Measurements from ENCODE around the gene PLBD2.

Gene PLBD2

DNA sequence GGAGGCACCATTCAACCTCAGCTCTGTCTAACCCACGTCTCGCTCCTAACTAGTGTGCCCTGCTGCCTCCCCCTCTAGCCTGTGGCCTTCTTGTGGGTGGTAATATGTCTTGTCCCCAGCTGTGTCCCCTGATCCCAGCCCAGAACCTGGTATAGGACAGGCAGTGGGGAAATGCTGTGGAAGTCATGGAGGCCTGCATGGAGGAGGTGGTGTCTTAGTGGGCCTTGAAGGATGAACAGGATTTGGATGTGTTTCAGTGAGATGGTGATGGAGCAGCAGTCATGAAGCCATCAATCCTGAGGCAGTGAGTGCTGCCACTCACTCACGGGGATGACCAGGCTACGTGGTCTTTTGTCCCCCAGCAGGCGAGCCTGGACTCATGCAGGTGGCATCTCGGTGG lies 13.4 kb downstream of the PLBD2 start:
- DNase-seq = no peak

DNA sequence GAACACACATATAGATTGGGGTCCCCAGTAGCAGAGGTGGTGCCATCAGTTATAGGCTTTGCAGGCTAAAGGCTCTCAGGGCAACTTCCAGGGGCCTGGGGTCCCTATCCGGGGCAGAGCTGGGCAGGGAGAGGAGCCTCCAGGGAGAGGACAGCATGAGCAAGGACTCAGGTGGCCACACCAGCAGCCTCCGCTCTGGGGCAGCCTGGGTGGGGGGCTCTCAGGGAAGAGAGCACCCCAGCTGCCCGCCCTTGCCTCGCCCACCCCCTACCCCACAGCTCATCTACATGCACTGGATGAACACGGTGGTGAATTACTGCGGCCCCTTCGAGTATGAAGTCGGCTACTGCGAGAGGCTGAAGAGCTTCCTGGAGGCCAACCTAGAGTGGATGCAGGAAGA lies 14.0 kb downstream of the PLBD2 start:
- no peak for DNase-seq

DNA sequence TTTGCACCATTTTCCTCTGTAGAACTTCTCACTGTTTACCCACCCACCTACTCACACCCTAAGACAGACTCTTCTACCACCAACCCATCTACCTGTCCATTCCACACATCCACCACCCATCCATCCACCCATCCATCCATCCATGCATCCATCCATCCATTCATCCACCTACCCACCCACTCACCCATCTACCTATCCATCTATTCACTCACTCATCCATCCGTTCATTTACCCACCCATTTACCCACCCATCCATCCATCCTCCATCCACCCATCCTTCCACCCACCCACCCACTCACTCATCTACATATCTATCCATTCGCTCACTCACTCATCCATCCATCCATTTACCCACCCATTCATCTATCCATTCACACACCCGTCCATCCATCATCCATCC lies 15.1 kb downstream of the PLBD2 start:
- DNase-seq = no peak

DNA sequence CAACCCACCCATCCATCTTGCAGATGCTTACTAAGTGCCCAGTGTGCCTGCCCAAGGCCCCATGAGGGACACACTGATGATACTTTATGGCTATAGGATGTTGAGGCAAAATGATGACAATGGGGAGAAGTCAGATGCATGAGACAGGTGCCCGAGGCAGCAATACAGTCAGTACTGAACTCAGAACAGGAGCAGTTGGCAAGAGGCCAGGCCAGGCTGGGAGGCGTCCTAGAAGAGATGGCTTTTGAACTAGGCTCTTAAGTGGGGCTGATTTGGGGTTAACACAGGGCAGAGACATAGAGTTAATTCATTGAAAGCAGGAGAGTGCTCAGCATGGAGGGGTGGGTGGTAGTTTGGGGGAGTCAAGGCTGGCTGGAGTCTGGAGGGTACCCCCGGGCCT lies 15.6 kb downstream of the PLBD2 start:
- DNase-seq = no peak

DNA sequence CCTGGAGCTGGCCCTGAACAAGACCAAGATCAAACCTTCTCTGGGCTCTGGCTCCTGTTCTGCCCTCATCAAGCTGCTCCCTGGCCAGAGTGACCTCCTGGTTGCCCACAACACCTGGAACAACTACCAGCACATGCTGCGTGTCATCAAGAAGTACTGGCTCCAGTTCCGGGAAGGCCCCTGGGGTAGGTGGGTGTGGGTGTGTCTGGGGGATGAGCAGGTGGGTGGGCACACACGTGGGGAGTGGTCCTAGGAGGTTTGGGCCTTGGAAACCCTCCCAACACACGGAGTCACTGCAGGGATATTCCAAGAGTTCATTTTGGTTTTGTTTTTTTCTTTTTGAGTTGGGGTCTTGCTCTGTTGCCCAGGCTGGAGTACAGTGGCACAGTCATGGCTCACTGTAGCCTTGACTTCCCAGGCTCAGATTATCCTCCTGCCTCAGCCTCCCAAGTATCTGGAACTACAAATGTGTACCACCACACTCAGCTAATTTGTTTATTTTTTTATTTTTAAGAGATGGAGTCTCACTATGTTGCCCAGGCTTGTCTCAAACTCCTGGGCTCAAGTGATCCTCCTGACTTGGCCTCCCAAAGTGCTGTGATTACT lies 16.5 kb downstream of the PLBD2 start:
- no peak for DNase-seq

DNA sequence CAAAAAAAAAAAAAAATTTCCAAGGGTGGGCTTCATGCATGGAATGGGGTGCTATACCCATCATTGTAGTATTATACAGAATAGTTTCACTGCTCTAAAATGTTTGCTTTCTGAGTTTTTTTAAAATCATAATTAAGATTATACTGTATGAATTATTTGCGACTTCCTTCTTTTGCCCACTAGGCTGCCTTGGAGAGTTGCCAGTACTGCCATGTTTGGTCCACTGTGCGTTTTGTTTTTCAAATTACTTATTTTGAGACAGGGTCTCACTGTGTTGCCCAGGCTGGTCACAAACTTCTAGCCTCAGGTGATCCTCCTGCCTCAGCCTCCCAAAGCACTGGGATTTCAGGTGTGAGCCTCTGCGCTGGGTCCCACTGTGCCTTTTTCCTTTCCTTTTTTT lies 19.9 kb downstream of the PLBD2 start:
- no peak for DNase-seq

DNA sequence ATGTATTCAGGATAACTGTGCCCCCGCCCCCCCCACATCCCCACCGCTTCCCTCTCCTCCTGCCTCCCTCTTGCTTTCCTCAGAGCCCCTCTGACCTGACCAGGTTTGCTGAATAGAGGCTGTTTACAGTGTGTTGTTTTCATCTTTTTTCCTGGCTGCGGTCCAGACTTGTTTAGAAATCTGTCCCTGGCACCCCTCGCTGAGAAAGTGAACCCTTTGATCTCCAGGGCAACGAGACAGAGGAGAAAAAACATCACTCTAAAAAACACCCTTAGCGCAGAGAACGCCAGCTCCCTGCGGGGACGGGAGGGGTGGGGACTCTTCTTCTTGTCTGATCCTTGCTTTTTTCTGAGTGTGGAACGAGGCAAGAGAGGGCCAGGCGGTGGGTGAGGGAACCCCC lies 22.8 kb downstream of the PLBD2 start:
- DNase-seq = no peak

DNA sequence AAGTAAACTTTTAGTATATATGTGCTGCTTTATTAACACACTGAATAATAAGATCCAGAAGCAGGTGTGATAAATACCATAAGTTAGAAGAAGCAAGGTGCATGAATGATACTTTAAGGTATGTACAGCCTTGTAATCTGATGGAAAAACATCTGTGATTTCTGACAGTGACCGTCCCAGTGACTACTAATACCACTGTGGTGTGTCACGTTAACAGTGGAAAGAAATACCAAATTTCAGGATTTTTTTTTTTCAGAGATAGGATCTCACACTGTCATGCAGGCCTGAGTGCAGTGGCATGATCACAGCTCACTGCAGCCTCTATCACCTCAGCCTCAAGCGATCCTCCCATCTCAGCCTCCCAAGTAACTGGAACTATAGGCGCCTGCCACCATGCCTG lies 23.8 kb downstream of the PLBD2 start:
- no peak for DNase-seq

DNA sequence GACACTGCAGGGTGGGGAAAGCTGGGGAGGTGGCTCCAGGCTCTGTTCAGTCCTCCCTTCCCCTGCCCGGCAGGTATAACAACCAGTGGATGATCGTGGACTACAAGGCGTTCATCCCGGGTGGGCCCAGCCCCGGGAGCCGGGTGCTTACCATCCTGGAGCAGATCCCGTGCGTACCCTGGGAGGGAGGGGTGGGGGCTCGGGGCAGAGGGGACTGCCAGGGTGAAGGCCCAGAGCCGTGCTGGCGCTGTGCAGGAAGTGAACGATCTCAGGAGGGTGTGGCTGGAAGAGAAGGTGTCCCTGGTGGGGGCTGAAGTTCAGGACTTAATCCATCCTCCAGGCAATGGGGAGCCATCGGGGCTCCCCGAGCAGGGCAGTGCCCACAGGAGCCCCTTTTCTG lies 26.4 kb downstream of the PLBD2 start:
- no peak for DNase-seq

DNA sequence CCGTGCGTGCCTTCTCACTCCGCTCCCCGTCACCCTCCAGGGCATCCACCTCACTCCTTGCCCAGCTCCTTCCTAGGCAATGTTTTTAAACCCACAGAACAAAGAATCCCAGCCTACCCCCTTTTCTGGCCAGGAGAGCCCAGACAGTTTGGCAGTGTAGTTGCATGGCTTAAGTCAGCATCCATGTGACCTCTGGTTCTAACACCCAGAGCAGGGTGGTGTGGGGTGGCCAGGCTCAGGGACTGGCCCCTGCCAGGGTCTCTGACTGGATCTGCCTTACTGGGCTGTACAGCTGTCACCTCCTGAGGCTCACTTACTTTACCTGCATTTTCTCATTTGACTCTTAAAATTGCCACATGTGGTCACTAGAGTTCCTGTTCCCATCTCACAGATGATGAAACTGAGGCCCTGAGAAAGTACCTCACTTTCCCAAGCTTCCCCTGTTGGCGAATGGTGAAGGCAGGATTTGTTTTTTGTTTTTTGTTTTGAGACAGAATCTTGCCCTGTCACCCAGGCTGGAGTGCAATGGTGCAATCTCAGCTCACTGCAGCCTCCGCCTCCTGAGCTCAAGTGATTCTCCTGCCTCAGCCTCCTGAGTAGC lies 27.0 kb downstream of the PLBD2 start:
- no peak for DNase-seq

DNA sequence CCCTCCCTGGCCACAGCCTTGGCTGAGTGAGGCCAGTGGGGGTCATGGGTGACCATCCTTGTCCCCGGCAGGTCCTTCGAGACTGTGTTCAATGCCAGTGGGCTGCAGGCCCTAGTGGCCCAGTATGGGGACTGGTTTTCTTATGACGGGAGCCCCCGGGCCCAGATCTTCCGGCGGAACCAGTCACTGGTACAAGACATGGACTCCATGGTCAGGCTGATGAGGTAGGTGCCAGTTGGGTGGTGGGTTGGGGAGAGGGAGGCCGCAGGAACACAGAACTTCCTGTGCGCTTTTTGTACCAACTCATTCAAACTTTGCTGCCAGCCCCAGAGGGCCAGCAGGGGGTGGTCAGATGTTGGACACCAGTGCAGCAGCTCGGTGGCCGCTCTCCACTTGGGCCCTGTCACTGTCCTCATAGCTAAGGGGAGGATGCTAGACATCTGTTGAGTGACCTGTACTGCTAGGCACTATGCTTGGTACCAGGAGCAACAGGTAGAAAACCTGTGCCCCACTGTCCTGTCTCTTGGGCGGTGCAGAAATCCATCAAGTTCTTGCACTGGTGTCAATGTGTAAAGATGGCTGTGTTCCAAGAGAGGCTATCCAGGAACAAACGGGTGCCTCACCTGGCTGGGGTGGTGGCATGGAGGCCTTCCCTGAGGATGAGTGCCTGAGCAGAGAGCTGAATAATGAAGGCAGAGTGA lies 28.6 kb downstream of the PLBD2 start:
- no peak for DNase-seq

DNA sequence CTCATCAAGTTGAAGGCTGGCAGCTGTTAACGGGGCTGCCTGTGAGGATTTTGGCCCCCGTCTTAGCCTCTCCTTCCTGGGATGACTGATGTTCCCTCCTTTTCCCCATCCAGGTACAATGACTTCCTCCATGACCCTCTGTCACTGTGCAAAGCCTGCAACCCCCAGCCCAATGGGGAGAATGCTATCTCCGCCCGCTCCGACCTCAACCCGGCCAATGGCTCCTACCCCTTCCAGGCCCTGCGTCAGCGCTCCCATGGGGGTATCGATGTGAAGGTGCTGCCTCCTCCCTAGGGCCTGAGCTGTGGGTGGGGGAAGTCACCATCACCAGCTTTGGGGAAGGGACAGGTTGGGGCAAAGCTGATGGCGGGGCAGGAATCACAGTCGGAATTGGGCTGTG lies 29.2 kb downstream of the PLBD2 start:
- no peak for DNase-seq

DNA sequence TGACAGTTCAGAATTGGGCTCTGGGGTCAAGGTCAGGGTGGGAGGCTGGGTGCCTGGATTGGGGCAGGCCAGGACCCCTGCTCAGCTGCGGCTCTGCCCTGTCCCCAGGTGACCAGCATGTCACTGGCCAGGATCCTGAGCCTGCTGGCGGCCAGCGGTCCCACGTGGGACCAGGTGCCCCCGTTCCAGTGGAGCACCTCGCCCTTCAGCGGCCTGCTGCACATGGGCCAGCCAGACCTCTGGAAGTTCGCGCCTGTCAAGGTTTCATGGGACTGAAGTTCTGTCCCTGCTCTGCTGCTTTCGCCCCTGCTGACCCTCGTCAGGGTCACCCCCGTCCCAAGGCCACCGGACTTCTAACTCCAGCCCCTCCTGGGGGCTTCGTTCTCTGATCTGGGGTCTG lies 30.0 kb downstream of the PLBD2 start:
- DNase-seq = no peak

DNA sequence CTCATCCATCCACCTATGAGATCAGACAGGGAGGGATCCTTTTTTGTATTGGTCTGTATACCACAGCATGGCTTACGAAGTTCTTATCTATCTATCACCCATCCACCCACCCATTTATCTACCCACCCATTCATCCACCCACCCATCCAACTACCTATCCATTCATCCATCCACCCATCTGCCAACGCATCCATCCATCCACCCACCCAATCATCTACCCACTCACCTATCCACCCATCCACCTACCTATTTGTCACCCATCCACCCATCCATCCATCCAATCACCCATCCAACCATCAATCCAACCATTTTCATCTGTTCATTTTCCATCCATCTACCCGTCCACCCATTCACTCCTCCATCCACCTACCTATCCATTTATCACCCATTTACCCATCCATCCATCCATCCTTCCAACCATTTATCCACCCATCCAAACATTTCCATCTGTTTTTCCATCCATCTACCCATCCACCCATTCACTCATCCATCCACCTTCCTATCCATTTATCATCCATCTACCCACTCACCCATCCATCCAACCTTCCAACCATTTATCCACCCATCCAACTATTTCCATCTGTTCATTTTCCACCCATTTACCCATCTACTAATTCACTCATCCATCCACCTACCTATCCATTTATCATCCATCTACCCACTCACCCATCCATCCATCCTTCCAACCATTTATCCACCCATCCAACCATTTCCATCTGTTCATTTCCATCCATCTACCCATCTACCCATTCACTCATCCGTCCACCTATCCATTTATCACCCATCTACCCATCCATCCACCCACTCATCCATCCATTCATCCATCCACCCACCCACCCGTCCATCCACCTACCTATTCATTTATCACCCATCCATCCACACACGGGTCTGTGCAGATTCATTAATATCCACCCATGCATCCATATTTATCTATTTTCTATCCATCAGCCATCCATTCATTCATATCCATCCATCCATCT lies 32.0 kb downstream of the PLBD2 start:
- no peak for DNase-seq

DNA sequence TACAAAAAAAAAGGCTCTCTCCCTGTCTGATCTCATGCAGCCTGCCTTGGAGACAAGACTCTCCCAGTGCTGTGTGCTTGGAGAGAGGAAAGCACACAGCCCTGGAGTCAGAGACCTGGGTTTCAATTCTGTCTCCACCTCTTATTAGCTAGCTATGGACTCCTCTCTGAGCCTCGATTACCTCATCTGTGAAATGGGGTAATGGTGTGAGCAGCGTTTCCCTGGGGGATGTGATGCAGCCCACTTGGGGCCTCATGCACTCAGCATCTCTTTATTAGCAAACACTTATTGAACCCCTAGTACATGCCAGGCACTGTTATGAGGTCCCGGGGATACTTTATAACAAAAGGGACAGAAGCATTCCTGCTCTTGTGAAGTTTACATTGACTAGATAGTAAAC lies 32.8 kb downstream of the PLBD2 start:
- DNase-seq = no peak

DNA sequence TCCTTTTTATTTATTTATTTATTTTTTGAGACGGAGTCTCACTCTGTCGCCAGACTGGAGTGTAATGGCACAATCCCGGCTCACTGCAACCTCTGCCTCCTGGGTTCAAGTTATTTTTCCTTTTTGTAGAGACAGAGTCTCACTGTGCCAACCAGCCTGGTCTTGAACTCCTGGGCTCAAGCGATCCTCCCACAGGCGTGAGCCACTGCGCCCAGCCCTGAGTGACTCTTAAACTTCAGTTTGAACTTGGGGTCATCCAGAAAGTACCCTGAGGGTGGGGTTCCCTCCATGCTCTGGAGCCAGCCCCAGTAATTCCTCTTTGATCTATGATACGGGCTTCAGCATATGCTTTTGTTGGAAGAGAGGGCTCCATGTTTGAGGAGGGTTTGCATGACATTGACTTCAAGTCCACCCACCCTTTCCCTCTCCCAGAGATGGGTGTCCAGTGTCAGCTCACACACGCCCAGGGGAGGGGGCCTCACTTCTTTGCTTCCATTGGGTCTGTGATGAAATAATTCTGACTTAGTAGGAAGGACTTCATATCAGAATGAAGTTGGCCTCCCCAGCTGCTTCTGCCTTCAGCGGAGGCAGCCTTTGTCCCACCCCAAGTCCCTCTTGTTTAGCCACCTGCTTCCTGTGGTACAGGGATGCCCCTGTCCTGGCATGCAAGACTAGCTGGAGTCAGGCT lies 33.4 kb downstream of the PLBD2 start:
- DNase-seq = no peak

DNA sequence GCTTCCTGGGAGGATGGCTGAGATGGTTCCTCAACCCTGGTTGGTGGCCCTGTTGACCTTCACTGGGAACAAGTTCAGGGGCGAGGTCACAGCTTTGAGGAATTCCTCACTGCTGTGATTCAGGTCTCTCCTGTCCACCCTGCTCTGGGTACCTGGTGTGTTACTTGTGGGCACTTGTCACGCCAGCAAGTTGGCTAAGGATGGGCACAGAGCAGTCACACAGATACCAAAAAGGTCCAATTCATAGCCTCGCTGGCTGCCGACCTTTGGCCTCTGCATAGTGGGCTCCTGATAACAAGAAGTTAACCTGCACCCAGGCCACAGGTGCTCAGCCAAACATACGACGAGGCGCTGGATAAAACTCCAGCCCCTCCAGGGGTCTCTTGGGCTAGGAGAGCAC lies 34.1 kb downstream of the PLBD2 start:
- no peak for DNase-seq

DNA sequence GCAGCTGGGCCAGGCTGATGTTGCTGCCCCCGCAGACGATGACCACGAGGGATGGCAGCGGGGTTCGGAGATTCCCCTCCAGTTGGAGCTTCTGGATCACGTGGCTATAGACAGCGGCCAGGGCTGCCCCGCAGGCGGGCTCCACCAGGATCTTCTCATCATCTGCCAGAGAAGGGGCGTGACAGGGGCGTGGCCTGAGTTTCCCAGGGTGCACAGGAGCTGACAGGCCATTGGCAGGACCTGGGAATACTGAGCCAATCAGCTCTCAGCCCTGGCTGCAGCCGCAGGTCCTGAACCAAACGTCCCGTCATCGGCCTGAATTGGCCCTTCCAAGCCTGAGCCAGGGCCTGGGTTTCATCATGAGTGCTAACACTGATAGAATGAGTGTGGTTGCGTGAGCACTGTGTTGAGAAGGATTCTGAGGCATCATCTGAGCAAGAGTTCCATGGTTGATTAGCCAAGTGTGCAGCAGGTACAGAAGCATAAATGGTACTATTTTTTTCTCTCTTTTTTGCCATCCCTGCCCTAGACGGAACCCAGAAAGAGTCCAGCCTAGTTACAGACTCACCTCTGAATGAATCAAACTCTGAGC lies 34.7 kb downstream of the PLBD2 start:
- no peak for DNase-seq

DNA sequence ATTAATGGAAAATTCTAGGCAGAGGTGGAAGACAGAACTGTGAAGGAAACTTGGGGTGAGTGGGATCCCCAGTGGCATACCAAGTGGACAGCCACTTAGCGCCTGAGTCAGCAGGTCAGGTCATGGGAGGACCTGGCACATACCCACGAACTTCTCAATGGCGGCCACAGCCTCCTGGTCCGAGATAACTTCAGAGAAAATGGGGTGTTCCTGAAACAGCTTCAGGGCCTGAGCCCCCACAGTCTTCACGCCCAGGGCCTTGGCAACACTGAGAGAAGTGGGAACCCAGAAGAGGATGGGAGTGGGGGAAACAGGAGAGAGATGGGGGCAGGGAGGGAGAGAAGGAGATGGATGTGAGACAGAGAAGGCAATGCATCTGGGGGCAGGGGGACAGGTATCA lies 35.4 kb downstream of the PLBD2 start:
- no peak for DNase-seq

DNA sequence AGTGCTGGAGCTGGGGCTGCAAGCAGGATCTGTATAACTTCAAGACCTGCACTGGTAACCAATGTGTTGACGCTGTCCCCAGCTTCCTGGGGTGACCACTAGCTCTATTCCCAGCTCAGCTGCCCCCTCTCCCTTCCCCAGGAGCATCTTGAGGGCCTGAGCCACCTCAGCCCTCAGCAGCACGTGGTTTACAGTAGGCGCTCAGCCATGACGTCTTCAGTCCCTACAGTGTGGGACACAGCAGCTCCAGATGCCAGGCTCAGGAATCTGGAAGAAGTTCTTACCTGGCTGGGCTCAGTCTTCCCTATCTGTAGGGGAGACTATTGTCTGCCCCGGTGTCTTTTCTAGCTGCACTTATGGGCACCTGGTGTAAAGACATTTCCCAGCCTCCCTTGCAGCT lies 36.7 kb downstream of the PLBD2 start:
- no peak for DNase-seq

DNA sequence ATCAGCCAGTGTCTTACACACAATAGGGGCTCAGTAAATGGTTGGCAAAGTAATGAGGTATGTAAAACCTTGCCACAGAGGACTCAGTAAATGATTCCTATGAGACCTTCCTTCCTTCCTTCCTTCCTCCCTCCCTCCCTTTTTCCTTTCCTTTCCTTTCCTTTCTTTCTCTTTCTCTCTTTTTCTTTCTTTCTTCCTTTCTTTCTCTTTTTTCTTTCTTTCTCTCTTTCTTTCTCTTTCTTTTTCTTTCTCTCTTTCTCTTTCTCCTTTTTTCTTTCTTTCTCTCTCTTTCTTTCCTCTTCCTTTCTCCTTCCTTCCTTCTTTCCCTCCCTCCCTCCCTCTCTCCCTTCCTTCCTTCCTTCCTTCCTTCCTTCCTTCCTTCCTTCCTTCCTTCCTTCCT lies 37.8 kb downstream of the PLBD2 start:
- no peak for DNase-seq

DNA sequence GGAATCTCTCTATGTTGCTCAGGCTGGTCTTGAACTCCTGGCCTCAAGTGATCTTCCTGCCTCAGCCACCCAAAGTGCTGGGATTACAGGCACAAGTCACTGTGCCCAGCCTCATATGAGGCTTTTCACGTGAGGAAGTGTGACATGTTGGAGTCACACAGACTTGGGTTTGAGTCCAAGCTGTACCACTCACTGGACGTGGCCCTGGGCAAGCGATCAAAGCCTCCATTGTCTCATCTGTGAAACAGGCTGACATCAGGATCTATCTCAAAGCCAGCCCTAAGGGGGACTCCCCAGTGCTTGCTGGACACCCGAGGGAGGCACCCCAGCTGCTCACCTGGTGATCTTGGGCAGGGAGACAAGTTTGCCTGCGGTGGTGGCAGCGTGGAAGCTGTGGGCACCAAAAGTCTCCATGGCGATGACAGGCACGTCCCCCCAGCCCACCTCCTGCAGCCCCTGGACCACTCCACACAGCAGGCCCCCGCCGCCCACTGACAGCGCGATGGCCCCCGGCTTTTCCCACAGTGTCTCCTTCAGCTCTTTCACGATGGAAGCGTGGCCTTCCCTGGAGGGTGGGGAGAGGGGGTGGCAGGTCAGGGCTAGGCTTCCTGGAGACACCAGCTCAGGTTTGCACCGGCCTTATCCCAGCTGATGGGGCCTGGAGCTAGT lies 38.6 kb downstream of the PLBD2 start:
- no peak for DNase-seq
